Activated effector memory CD4-positive, alpha-beta T cell treated with anti-CD3 and anti-CD28 coated beads, Interleukin-2, amount 50 U/mL, for 16 hours (primary cell): Measurements from ENCODE around the gene ULK4.
"Not testable (repeated sequence)": the region's sequence is repeated elsewhere in the genome, so short reads cannot be mapped to it uniquely, and the experiment has no call there.

Source experiments
- DNase-seq: peaks from one replicate; pipeline ENCODE4 v3.0.0-alpha.2; 2020

ULK4 gene

DNA sequence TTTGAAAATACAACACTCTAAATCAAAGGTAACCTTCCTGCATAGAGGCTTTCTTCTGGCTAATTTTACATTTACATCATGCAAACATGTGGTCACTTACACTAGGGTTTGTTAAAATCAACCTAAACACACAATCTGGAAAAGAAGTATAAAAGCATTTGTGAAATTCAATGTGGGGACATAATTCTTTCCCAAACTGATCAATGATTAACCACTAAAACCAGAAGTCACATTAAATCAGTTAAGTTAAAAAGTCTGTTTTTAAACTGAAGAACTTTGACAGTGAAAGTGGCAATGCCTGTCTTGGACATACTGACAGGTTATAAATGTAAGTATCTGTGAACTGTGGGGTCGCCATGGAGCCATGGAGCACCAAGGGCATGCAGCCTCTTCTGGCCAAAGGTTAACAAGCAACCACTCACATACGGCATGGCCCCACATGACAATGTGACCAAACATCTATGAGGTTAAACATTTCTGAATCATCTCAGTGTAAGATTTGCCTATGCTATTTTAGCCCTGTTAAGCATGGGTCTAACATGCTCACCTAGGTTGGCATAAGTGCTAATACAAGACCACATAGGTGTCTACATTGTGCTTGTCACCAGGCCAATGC, 484.4 kb downstream of the ULK4 start:
- DNase-seq, result no peak

- DNase-seq, result no peak
Observed at GRCh38 chr3:41469083-41469482, 492.8 kb downstream of the ULK4 start.

DNA sequence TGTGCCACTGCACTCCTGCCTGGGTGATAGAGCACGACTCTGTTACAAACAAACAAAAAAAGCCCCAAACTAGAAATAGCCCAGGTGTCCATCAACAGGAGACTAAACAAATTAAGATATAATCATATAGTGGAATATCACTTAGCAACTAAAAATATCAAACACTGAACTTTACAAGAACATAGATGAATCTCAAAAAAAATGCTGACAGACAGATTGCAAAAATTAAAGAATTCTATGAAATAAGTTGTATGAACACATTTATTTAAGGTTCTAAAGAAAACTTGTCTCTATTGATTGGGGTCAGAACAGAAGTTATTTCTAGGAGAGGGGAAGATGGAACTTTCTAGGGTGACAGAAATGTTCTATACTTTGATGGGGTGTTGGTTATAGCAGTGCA, 494.4 kb downstream of the ULK4 start:
- DNase-seq, result no peak

GRCh38 chr3:41464858-41465257, 497.0 kb downstream of the ULK4 start:
- DNase-seq, result no peak

DNA sequence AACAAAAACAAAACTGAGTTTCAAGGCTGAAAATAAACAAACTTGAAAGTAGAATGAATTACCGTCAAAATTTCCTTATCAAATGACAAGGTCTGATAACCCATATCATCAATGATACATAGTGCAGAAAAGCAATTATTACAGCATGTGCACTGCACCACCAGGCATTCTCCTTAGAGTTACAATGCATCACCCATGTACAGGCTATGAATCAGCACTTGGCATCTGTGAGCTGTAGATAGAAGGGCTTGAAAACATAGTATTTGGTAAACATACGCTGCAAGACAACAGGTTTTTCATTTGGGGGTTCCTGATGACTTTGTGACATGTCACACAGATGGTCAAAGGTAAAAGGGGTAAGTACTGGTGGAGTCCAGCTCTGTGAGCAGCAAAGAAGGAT, 497.5 kb downstream of the ULK4 start:
- DNase-seq, result no peak

- no peak for DNase-seq
Observed at GRCh38 chr3:41462103-41462691, 499.7 kb downstream of the ULK4 start.

- no peak for DNase-seq
Observed at GRCh38 chr3:41460736-41461135, 501.2 kb downstream of the ULK4 start.

GRCh38 chr3:41457176-41457575, 504.7 kb downstream of the ULK4 start:
- no peak for DNase-seq

GRCh38 chr3:41456162-41456561, 505.7 kb downstream of the ULK4 start:
- no peak for DNase-seq

GRCh38 chr3:41453618-41454017, 508.3 kb downstream of the ULK4 start:
- not testable (repeated sequence) for DNase-seq

- no peak for DNase-seq
Observed at GRCh38 chr3:41450416-41451231, 511.3 kb downstream of the ULK4 start.

- no peak for DNase-seq
Observed at GRCh38 chr3:41448396-41448795, 513.5 kb downstream of the ULK4 start.

- DNase-seq, result no peak
Observed at GRCh38 chr3:41447701-41448100, 514.2 kb downstream of the ULK4 start.

- DNase-seq, result not testable (repeated sequence)
Observed at GRCh38 chr3:41446316-41446715, 515.6 kb downstream of the ULK4 start.

DNA sequence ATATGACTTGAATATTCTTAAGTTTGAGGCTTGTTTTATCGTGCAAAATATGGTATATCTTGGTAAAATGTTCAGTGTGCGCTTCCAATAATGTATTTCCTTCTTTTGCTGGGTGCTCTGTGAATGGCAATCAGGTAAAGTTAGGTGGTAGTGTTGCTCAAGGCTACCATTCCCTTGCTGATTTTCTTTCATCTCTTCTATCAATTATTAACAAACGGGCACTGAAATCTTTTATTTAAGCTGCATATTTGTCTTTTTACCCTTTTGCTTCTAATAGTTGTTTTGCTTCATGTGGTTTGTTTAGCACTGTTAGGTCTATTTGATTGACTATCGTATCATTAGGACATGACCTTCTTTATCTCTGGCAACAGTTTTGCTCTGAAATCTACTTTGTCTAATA, 520.3 kb downstream of the ULK4 start:
- DNase-seq, result no peak

DNA sequence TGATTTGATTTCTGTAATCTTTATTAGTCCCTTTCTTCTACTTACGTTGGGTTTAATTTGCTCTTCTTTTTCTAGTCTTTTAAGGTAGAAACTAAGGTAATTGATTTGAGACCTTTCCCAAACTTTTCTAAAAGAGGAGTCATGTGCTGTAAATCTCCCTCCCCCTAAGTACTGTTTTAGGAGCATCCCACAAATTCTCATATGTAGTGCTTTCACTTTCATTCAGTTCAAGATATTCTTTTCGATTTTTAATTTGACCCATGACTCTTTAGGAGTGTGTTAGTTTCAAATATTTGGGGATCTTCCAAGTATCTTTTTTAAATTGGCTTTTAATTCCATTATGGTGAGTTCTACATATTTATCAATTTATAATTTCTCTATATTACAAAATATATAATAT, 520.8 kb downstream of the ULK4 start:
- no peak for DNase-seq

DNA sequence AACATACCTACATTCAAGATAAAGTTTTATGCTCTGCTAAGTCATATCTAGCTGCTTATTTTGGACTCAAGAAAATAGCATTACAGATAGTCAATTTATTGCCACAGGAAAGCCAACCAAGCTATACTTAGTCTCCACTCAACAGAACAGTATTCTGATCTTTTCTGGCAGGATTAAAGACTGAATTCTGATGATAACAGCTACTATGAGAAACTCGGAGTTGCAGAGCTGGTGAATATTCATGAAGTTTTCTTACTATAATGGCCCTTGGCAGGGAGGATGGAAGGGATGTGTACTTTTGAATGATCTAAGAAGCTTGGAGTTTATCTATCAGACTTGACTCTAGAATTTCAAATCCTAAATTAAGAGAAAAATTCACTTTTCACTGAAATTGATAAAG, 524.9 kb downstream of the ULK4 start:
- no peak for DNase-seq

DNA sequence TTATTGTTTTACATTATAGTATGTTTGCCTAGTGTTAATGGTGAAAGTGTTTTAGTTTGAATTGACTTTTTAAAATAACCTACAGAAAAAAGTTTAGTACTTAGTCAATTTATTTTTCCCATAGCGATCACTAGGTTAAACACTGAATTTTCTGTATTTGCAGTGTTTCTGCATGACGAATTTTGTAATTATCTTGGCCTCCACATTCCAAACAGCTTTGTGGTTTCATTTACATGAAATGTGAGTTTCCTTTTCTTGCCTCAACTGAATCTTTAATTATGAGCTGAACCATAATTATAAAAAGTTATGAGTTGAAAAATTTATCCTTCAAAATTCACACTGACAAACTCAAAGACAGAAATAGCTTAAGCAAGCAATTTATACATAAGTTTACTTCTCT, 527.1 kb downstream of the ULK4 start:
- DNase-seq, result no peak

GRCh38 chr3:41431386-41431785, 530.5 kb downstream of the ULK4 start:
- no peak for DNase-seq

- no peak for DNase-seq
Observed at GRCh38 chr3:41430886-41431285, 531.0 kb downstream of the ULK4 start.

GRCh38 chr3:41430391-41430790, 531.5 kb downstream of the ULK4 start:
- no peak for DNase-seq

DNA sequence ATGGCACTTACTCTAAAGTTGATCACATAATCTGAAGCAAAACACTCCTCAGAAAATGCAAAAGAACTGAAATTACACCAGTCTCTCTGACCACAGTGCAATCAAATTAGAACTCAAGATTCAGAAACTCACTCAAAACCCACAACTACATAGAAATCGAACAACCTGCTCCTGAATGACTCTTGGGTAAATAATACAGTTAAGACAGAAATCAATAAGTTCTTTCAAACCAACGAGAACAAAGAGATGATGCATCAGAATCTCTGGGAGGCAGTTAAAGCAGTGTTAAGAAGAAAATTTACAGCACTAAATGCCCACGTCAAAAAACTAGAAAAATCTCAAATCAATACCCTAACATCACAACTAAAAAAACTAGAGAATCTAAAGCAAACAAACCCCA, 535.4 kb downstream of the ULK4 start:
- DNase-seq, result no peak

DNA sequence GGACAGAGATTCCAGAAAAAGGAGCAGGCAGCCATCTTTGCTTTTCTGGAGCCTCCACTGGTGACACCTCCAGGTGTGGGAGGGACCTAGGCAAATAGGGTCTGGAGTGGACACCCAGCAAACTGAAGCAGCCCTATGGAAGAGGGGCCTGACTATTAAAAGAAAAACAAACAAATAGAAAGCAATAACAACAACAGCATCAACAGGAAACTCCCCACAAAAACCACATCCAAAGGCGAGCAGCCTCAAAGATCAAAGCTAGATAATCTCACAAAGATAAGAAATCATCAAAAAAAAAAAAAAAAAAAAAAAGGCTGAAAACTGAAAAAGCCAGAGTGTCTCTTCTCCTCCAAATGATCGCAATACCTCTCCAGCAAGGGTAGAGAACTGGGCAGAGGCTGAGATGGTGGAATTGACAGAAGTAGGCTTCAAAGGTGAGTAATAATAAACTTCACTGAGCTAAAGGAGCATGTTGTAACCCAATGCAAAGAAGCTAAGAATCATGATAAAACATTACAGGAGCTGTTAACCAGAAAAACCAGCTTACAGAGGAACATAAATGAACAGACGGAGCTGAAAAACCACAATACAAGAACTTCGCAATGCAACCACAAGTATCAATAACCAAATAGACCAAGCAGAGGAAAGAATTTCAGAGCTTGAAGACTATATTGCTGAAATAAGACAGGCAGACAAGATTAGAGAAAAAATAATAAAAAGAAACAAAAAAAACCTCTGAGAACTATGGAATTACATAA, 537.2 kb downstream of the ULK4 start:
- no peak for DNase-seq

DNA sequence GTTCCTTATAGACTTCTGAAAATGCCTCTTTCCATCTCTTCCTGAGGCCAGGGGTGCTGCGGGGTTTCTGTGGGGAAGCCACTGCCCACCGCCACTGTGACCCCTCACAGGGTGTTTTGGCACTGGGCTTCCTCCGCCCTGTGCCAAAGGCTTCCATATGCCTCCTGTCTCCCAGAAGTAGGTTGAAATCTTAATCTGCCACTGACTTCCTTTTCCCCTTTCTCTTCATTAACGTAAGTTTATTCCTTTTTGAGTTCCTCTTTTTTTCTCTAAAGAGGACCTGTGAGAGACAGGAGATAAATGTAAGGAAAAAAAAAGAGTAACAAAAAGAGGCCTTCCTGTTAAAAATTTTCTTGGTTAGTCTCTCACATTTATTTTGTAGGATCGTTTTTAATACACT, 542.1 kb downstream of the ULK4 start:
- DNase-seq, result no peak
